ENCODE measurements around the gene SFXN1. TPM values are rescaled to one million over a fixed set of nuclear protein-coding genes. Genes with fewer than 3 reads are reported as not detected.

Gene SFXN1
- total RNA-seq, 4 donors from 2014 or later = 28.0 to 48.1 (median 36.0) TPM

GRCh38 chr5:175477440-175477839 is 920 bp upstream of the SFXN1 start:
- intact Hi-C loops (cut with DNase I) = no loop called here
- 82 to 85% methylated on average over 5 of the region's 5 CpGs for WGBS, 2 donors

GRCh38 chr5:175478008-175478383 is 364 bp upstream of the SFXN1 start:
- WGBS, 2 donors = 9% methylated on average over 11 of the region's 12 CpGs
- intact Hi-C loops (cut with DNase I) = no loop called here

More at GRCh38 chr5:175477440-175477839, 920 bp upstream of the SFXN1 start:
- Histone ChIP-seq H3K4me3 (replicated peaks in 1 of 3) (no peak overlapping the region), H3K27me3 (no peaks in the 10 kb centered on the region), H3K9me3 (no peaks in the 10 kb centered on the region), H3K4me1 (peaks cover 7 to 12% of the 10 kb centered on the region in 2 donors), H3K27ac (no peak overlapping the region), H3K36me3 (no peaks in the 10 kb centered on the region)
- no peak for DNase-seq
- no peak for TF ChIP-seq POLR2A (IDR thresholded peaks at IDR 0.05)
- no peak for TF ChIP-seq CTCF (IDR thresholded peaks at IDR 0.05)

GRCh38 chr5:175479125-175479881 is 943 bp downstream of the SFXN1 start:
- Histone ChIP-seq H3K36me3 (no peaks in the 10 kb centered on the region), H3K9me3 (no peaks in the 10 kb centered on the region), H3K27me3 (no peaks in the 10 kb centered on the region), H3K4me3 (replicated peaks in 1 of 3) (peak overlapping the region; percentile 42 to 83 (median 73)), H3K4me1 (peaks cover 7 to 12% of the 10 kb centered on the region in 2 donors), H3K27ac (peak overlapping the region; percentile 36 to 68 (median 54))
- intact Hi-C loops (cut with DNase I) = no loop called here
- DNase-seq = peak in 1 of 2 donors; percentile 2
- TF ChIP-seq CTCF (IDR thresholded peaks at IDR 0.05) (no peak), POLR2A (IDR thresholded peaks at IDR 0.05) (no peak)
- 33 to 39% methylated on average over 13 of the region's 13 CpGs for WGBS, 2 donors

More at GRCh38 chr5:175478008-175478383, 364 bp upstream of the SFXN1 start:
- Histone ChIP-seq H3K4me1 (peaks cover 7 to 12% of the 10 kb centered on the region in 2 donors), H3K9me3 (no peaks in the 10 kb centered on the region), H3K36me3 (no peaks in the 10 kb centered on the region), H3K4me3 (replicated peaks in 1 of 3) (peak overlapping the region; percentile 42 to 83 (median 73)), H3K27me3 (no peaks in the 10 kb centered on the region), H3K27ac (peak overlapping the region in 1 of 3 donors; percentile 68)
- no peak for DNase-seq
- TF ChIP-seq CTCF (IDR thresholded peaks at IDR 0.05) (no peak), POLR2A (IDR thresholded peaks at IDR 0.05) (no peak)

- no peak for TF ChIP-seq POLR2A (IDR thresholded peaks at IDR 0.05)
- TF ChIP-seq CTCF (IDR thresholded peaks at IDR 0.05) = no peak
- no peaks in the 10 kb centered on the region for H3K9me3 ChIP-seq
- intact Hi-C loops (cut with DNase I) = no loop called here
- H3K36me3 ChIP-seq = no peaks in the 10 kb centered on the region
- H3K4me1 ChIP-seq = peaks cover 7 to 12% of the 10 kb centered on the region in 2 donors
- WGBS, 2 donors = 95% methylated on average over 8 of the region's 8 CpGs
- no peak overlapping the region for H3K4me3 ChIP-seq (replicated peaks in 1 of 3)
- H3K27ac ChIP-seq = no peak overlapping the region
- H3K27me3 ChIP-seq = no peaks in the 10 kb centered on the region
- DNase-seq = no peak
Observed at GRCh38 chr5:175483337-175483736, 5.0 kb downstream of the SFXN1 start.

- WGBS, 2 donors = 94 to 98% methylated on average over 17 to 26 of the region's 26 CpGs
- intact Hi-C loops (cut with DNase I) = no loop called here
- H3K36me3 ChIP-seq = no peaks in the 10 kb centered on the region
Observed at GRCh38 chr5:175484322-175484721, 6.0 kb downstream of the SFXN1 start.

More at GRCh38 chr5:175484322-175484721, 6.0 kb downstream of the SFXN1 start:
- TF ChIP-seq POLR2A (IDR thresholded peaks at IDR 0.05) = no peak
- no peak for TF ChIP-seq CTCF (IDR thresholded peaks at IDR 0.05)
- Histone ChIP-seq H3K27ac (no peak overlapping the region), H3K4me3 (replicated peaks in 1 of 3) (no peak overlapping the region), H3K4me1 (peaks cover 6 to 10% of the 10 kb centered on the region in 2 donors), H3K9me3 (no peaks in the 10 kb centered on the region), H3K27me3 (no peaks in the 10 kb centered on the region)
- DNase-seq = no peak
